GM21447 (cell line): Measurements from ENCODE around the gene LHFPL5.

Experiments
- ATAC-seq: cut with Tn5 transposase; IDR thresholded peaks from one replicate; pipeline ENCODE4 v1.9.1; 2021; ENCODE audit not compliant: unreplicated experiment

The LHFPL5 gene

DNA sequence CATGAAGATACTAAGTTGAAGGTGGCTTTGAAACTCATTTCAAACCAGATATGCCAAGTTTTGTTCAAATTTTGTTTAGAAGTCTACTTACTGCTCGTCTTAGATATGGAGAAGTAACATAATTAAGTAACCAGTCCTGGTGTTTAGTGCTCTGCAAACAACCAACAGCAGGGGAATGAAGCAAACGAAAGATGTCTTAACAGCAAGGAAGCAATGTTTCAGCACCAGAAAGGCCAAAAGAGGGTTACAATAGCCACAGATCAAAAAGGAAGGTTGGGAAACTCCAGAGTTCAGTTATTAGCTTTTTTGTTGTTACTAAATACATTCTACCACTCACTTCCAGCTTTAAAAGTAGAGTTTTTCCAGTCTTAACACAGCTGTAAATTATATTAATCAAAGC is 45.1 kb downstream of the LHFPL5 start:
- ATAC-seq = no peak

DNA sequence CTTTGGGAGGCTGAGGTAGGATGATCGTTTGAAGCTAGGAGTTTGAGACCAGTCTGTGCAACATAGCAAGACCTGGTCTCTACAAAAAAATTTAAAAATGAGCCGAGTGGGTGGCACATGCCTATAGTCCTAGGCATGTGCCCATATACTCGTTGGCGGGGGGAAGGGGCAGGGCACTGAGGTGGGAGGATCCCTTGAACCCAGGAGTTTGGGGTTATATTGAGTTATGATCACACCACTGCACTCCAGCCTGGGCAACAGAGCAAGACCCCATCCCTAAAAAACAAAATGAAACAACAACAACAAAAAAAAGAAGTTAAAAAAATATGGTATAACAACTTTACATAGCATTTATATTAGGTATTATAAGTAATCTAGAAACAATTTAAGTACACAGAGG is 47.8 kb downstream of the LHFPL5 start:
- no peak for ATAC-seq

DNA sequence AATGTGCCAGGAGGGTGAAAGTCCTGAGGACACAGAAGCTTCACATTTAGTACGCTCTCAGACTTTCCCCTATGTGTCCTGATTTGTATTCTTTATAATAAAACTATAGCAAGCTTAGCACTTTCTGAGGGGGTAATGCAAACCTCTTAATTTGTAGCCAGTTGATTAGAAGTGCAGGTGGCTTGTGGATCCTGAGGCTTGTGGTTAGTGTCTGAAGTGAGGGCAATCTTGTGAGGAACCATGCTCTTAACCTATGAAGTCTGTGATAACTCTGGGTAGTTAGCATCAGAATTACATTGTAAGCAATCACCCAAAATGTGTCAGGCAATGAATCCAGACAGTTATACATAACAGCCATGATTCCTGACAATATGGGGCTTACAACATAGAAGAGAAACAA is 51.1 kb downstream of the LHFPL5 start:
- no peak for ATAC-seq

DNA sequence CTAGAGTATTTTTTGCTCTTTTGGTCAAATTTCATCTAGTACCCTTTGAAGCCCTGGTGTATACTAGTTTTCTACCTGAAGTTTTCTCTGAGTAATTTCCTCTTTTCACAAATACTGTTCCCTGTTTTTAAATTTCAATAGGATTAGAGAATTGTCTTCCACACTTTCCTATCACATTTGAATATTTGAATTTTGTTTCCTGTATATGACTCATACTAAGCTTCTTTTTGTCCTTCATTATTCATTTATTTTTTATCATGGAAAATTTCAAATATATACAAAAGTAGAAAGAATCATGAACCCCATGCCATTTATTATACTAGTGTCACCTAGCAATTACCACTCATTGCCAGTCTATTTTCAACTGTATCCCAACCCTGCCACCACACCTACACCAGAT is 52.7 kb downstream of the LHFPL5 start:
- no peak for ATAC-seq

DNA sequence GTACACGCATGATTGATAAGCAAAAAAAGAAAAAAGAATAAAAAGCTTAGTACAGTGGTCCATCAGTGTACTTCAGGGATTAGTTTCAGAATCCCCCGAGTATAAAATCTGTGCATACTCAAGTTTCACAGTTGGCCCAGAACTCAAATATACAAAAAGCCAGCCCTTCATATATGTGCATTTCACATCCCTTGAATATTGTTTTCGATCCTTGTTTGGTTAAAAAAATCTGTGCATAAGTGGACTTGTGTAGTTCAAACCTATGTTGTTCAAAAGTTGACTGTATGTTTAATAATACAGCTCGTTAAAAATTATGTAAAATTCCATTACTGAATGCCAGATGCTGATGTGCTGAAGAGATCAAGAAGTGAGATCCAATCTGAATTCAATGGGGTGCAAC is 54.2 kb downstream of the LHFPL5 start:
- ATAC-seq = no peak
